Testis (tissue), 3 donors: ENCODE results near the gene SASH1. TPM values are rescaled to one million over a fixed set of nuclear protein-coding genes. Genes with fewer than 3 reads are reported as not detected.
A peak's percentile ranks its signal among the peaks of the same experiment; 100 is the strongest.

Source experiments
- DNase-seq: peaks from one replicate; pipeline ENCODE4 v3.0.0-alpha.2; 2019
- H3K27ac ChIP-seq, 2 donors: fragments of 200-600 bp; sonication (generic); one replicate each; pipeline ENCODE4 v1.5.1; 2019
- H3K27me3 ChIP-seq: fragments of 200-600 bp; sonication (generic); one replicate; pipeline ENCODE4 v1.5.1; 2019
- H3K36me3 ChIP-seq: fragments of 200-600 bp; sonication (generic); one replicate; pipeline ENCODE4 v1.5.1; 2017; ENCODE audit warnings: low read depth; ENCODE audit errors: missing control alignments
- H3K4me1 ChIP-seq: fragments of 200-600 bp; sonication (generic); one replicate; pipeline ENCODE4 v1.5.1; 2019
- H3K4me3 ChIP-seq, 2 donors: fragments of 200-600 bp; sonication (generic); one replicate each; pipeline ENCODE4 v1.5.1; 2017 to 2019
- H3K9me3 ChIP-seq: fragments of 200-600 bp; sonication (generic); one replicate; pipeline ENCODE4 v1.5.1; 2017
- POLR2A ChIP-seq: fragments of 450-650 bp; IDR thresholded peaks from one replicate; pipeline ENCODE4 v1.6.1; 2017; ENCODE audit warnings: antibody characterized with exemption, mild to moderate bottlenecking, moderate library complexity
- WGBS, 2 donors: methylation state at CpG; one replicate each; pipeline ENCODE4 v1.1.5; 2018; 5-methylcytosine and 5-hydroxymethylcytosine counted together
- intact Hi-C: fragments of 100-400 bp; cut with DNase I; formaldehyde crosslinking; loops from one replicate; pipeline ENCODE4 v1.15.1; 2023; ENCODE audit warnings: low total_unique reads
- polyA plus RNA-seq: library from polyadenylated mRNA; stranded (reverse); fragments of 350-450 nt; fragmentation: Illumina TruSeq; extraction: RNeasy Lipid Tissue Mini Kit (QIAGEN cat#74804); gene quantifications from one replicate; pipeline ENCODE4 v1.2.3, GENCODE V29; 2014; ENCODE audit warnings: low read depth, low replicate concordance; ENCODE audit not compliant: insufficient read depth
- total RNA-seq, 2 donors: library from RNA; depleted of rRNA; stranded (reverse); fragments of >200 nt; gene quantifications; one replicate each; pipeline ENCODE4 v1.2.3, GENCODE V29; 2016
- TF ChIP-seq, protein P1 (sequence below), 3 experiments: fragments of 450-650 bp in 2 of 3; fragments of 200-600 bp in 1 of 3; sonication (generic) in 1 of 3; IDR thresholded peaks; one replicate each; pipeline ENCODE4 v1.5.1; 2016 to 2019; ENCODE audit warnings: antibody characterized with exemption in 3 of 3, mild to moderate bottlenecking in 2 of 3, moderate library complexity in 1 of 3

Gene SASH1
- total and polyA plus RNA-seq, 3 donors from 2014 or later, result 12.1 to 42.1 (median 40.3) TPM

GRCh38 chr6:148343047-148343782 is 577 bp downstream of the SASH1 start:
- peak; percentile 48 for DNase-seq
- peaks cover 8% of the 10 kb centered on the region for H3K4me1 ChIP-seq
- WGBS, 2 donors, result 2 to 5% methylated on average over 12 to 27 of the region's 34 CpGs

DNA sequence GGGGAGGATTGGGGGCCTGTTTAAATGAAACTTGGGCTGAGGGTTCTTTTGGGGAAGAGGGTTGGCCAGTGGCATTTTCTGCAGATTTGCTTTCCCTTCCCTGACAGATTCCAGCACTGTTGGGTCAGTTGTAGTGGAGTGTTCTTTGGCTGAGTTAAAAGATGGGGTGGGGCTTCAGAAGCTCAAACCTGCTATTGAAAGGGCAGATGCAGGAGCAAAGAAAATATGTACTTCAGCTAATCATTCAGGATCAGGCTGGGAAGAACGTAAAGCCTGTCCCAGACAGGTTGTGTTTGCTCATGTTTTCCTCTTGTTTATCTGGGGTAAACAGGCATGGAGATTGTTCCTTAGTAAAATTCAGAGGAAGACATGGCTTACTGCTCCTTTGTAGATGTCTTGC is 2.5 kb downstream of the SASH1 start:
- Histone ChIP-seq H3K4me3 (no peak overlapping the region), H3K9me3 (no peaks in the 10 kb centered on the region), H3K27ac (no peak overlapping the region), H3K36me3 (no peaks in the 10 kb centered on the region), H3K27me3 (no peaks in the 10 kb centered on the region), H3K4me1 (peaks cover 8% of the 10 kb centered on the region)
- intact Hi-C loops, result no loop called here
- no peak for DNase-seq
- TF ChIP-seq, protein P1, sequence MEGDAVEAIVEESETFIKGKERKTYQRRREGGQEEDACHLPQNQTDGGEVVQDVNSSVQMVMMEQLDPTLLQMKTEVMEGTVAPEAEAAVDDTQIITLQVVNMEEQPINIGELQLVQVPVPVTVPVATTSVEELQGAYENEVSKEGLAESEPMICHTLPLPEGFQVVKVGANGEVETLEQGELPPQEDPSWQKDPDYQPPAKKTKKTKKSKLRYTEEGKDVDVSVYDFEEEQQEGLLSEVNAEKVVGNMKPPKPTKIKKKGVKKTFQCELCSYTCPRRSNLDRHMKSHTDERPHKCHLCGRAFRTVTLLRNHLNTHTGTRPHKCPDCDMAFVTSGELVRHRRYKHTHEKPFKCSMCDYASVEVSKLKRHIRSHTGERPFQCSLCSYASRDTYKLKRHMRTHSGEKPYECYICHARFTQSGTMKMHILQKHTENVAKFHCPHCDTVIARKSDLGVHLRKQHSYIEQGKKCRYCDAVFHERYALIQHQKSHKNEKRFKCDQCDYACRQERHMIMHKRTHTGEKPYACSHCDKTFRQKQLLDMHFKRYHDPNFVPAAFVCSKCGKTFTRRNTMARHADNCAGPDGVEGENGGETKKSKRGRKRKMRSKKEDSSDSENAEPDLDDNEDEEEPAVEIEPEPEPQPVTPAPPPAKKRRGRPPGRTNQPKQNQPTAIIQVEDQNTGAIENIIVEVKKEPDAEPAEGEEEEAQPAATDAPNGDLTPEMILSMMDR (IDR thresholded peaks at IDR 0.05), result no peak
- TF ChIP-seq POLR2A, result no peak
- 69 to 75% methylated on average over 1 of the region's 1 CpG for WGBS, 2 donors

More at GRCh38 chr6:148343047-148343782, 577 bp downstream of the SASH1 start:
- H3K4me3 ChIP-seq, result peak overlapping the region; percentile 65 to 73
- H3K27me3 ChIP-seq, result no peaks in the 10 kb centered on the region
- intact Hi-C loops, result no loop called here
- H3K27ac ChIP-seq, result peak overlapping the region; percentile 13 to 82
- no peaks in the 10 kb centered on the region for H3K9me3 ChIP-seq
- no peaks in the 10 kb centered on the region for H3K36me3 ChIP-seq
- TF ChIP-seq POLR2A, result no peak
- TF ChIP-seq, protein P1 (IDR thresholded peaks at IDR 0.05), result peak in 2 of 3 experiments; percentile 14 to 22

DNA sequence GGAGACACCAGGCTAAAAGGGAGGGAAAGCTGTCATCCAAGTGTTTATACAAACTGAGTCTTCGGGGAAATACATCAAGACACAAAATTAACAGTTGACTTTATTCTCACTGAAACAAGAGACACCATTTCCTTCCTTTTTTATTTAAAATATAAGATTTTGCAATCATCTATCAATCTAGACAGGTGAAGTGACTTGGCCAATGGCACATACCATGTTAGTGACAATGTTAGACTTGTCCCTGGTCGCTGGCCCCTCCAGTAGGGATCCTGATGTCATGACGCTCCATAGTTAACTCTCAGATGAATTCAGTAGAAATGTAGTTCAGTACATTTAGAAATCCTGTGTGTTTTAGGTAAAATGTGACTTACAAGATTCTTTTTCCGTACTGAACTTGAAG is 2.9 kb downstream of the SASH1 start:
- WGBS, 2 donors, result 70 to 92% methylated on average over 4 of the region's 4 CpGs
- intact Hi-C loops, result no loop called here
- H3K27me3 ChIP-seq, result no peaks in the 10 kb centered on the region
- no peak overlapping the region for H3K27ac ChIP-seq
- no peak overlapping the region for H3K4me3 ChIP-seq
- DNase-seq, result no peak
- no peaks in the 10 kb centered on the region for H3K9me3 ChIP-seq
- peaks cover 8% of the 10 kb centered on the region for H3K4me1 ChIP-seq
- H3K36me3 ChIP-seq, result no peaks in the 10 kb centered on the region
- TF ChIP-seq, protein P1 (IDR thresholded peaks at IDR 0.05), result no peak
- no peak for TF ChIP-seq POLR2A

GRCh38 chr6:148346681-148347440 is 4.2 kb downstream of the SASH1 start:
- DNase-seq, result no peak
- Histone ChIP-seq H3K4me1 (peaks cover 8% of the 10 kb centered on the region), H3K4me3 (no peak overlapping the region), H3K27ac (no peak overlapping the region), H3K36me3 (no peaks in the 10 kb centered on the region), H3K27me3 (no peaks in the 10 kb centered on the region), H3K9me3 (no peaks in the 10 kb centered on the region)
- 73 to 80% methylated on average over 6 of the region's 6 CpGs for WGBS, 2 donors
- no peak for TF ChIP-seq POLR2A
- TF ChIP-seq, protein P1 (IDR thresholded peaks at IDR 0.05), result no peak
- intact Hi-C loops, result no loop called here
